Activated CD8-positive, alpha-beta T cell treated with anti-CD3 and anti-CD28 coated beads for 36 hours (primary cell): ENCODE results near the gene P2RX4. TPM values are rescaled to one million over a fixed set of nuclear protein-coding genes. Genes with fewer than 3 reads are reported as not detected.
"Not testable (repeated sequence)": the region's sequence is repeated elsewhere in the genome, so short reads cannot be mapped to it uniquely, and the experiment has no call there.

ENCODE experiments used
- ATAC-seq: fragments of 200-7000 bp; cut with Tn5 transposase; one replicate; pipeline ENCODE4 v1.10.0; 2021; ENCODE audit warnings: mild to moderate bottlenecking, moderate library complexity
- CTCF ChIA-PET: fragments of 350-600 bp; sonication (Branson Sonifier 250); formaldehyde crosslinking; loops from one replicate; lab custom pipeline; 2021; ENCODE audit warnings: antibody characterized with exemption; lab: Charles Lee
- POLR2A ChIA-PET: fragments of 350-600 bp; sonication (Branson Sonifier 250); formaldehyde crosslinking; loops from one replicate; lab custom pipeline; 2021; ENCODE audit warnings: antibody characterized with exemption; lab: Charles Lee
- DNase-seq: peaks from one replicate; pipeline ENCODE4 v3.0.0-alpha.2; 2020
- H3K27ac Mint-ChIP-seq: one replicate; pipeline ENCODE4 v1.8.0; 2021; ENCODE audit warnings: mild to moderate bottlenecking, mixed read lengths
- H3K27me3 Mint-ChIP-seq: one replicate; pipeline ENCODE4 v1.8.0; 2021; ENCODE audit warnings: mixed read lengths
- H3K36me3 Mint-ChIP-seq: one replicate; pipeline ENCODE4 v1.8.0; 2021; ENCODE audit warnings: low read depth, mixed read lengths
- H3K4me1 Mint-ChIP-seq: one replicate; pipeline ENCODE4 v1.8.0; 2021; ENCODE audit warnings: low read depth, mixed read lengths
- H3K4me3 Mint-ChIP-seq: one replicate; pipeline ENCODE4 v1.8.0; 2021; ENCODE audit warnings: mild to moderate bottlenecking, moderate library complexity, mixed read lengths
- H3K9me3 Mint-ChIP-seq: one replicate; pipeline ENCODE4 v1.8.0; 2021; ENCODE audit warnings: mixed read lengths
- intact Hi-C: fragments of 100-400 bp; cut with micrococcal nuclease; formaldehyde crosslinking; loops from one replicate; pipeline ENCODE4 v1.10.0; 2022
- total RNA-seq, 2 experiments: library from RNA; stranded (reverse); gene quantifications; one replicate each; pipeline ENCODE4 v1.2.3, GENCODE V29; 2021
- TF ChIP-seq, protein P1 (sequence below): fragments of 200-600 bp; IDR thresholded peaks from one replicate; pipeline ENCODE4 v1.8.0; 2022; ENCODE audit warnings: antibody characterized with exemption, mild to moderate bottlenecking

The P2RX4 gene, protein sequence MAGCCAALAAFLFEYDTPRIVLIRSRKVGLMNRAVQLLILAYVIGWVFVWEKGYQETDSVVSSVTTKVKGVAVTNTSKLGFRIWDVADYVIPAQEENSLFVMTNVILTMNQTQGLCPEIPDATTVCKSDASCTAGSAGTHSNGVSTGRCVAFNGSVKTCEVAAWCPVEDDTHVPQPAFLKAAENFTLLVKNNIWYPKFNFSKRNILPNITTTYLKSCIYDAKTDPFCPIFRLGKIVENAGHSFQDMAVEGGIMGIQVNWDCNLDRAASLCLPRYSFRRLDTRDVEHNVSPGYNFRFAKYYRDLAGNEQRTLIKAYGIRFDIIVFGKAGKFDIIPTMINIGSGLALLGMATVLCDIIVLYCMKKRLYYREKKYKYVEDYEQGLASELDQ
- total RNA-seq: 10 to 100 TPM; 12.2 to 15.1 TPM

DNA sequence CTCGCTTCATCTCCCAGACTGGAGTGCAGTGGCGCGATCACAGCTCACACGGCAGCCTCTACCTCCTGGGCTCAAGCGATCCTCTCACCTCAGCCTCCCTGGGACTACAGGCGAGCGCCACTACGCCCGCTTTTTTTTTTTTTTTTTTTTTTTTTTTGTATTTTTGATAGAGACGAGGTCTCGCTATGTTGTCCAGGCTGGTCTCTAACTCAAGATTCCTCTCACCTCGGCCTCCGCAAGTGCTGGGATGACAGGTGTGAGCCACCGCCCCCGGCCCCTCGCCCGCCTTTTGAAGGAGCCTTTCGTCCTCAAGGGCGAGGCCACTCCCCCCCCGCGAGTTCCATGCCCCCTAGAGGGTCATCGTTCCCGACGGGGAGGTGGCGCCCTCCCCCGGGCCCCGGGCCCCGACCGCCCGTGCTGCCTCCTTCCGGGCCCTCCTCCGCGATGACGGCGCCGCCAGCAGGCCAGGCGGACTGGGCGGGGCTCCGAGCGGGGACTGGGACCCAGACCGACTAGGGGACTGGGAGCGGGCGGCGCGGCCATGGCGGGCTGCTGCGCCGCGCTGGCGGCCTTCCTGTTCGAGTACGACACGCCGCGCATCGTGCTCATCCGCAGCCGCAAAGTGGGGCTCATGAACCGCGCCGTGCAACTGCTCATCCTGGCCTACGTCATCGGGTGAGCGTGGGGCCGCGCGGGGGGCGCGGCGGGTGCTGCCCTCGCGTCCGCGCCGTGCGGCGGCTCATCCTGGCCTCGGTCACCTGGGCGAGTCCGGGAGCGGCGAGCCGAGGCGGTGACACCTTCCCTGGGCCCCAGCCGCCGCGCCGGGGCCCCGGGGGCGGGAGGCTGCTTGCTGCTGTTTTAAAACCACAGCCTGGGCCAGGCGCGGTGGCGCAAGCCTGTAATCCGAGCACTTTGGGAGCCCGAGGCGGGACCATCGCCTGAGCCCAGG lies at the start of gene P2RX4:
Gene P2RX4, plus strand, starts transcription at position 506 of the 949 bp plus-strand sequence. Its CDS starts 36 bp downstream, at position 542.
- Mint-ChIP-seq H3K9me3 (no peaks in the 10 kb centered on the region), H3K27ac (peak within 1 kb of the TSS; percentile 85), H3K4me3 (peak within 1 kb of the TSS; percentile 74), H3K36me3 (peaks cover 8% of the 10 kb centered on the region), H3K4me1 (peaks cover 32% of the 10 kb centered on the region), H3K27me3 (no peaks in the 10 kb centered on the region)
- DNase-seq (peak; percentile 87), ATAC-seq (peak; percentile 84)
- ChIA-PET CTCF (no interaction called here), POLR2A (interaction anchor here (0.7 to 1.3 kb wide), 3 partner anchors 12 to 29 kb away, joined by 3 to 5 read pairs (median 3); no protein-coding TSS in a partner anchor)
- TF ChIP-seq, protein P1, sequence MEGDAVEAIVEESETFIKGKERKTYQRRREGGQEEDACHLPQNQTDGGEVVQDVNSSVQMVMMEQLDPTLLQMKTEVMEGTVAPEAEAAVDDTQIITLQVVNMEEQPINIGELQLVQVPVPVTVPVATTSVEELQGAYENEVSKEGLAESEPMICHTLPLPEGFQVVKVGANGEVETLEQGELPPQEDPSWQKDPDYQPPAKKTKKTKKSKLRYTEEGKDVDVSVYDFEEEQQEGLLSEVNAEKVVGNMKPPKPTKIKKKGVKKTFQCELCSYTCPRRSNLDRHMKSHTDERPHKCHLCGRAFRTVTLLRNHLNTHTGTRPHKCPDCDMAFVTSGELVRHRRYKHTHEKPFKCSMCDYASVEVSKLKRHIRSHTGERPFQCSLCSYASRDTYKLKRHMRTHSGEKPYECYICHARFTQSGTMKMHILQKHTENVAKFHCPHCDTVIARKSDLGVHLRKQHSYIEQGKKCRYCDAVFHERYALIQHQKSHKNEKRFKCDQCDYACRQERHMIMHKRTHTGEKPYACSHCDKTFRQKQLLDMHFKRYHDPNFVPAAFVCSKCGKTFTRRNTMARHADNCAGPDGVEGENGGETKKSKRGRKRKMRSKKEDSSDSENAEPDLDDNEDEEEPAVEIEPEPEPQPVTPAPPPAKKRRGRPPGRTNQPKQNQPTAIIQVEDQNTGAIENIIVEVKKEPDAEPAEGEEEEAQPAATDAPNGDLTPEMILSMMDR: peak; percentile 32
- intact Hi-C loops: loop anchor here (5.0 kb wide), 1 partner anchor 78 kb away; the partner anchor contains the start of gene P2RX7

DNA sequence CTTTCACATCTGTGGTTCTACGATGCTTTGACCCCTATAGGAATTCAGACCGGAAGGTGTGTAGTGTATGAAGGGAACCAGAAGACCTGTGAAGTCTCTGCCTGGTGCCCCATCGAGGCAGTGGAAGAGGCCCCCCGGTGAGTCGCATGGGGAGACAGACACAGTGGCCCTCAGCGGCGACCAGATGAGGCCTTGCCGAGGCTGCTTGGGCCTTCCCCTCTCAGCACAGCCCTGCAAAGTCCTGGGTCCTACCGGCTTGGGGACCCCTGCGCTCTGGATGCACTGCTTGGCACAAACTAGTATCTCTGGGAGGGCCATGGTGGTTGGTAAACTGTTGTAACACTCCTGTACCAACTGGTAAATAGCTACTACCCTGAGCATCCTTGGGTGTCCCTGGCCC lies 47.5 kb upstream of the P2RX4 start:
- intact Hi-C loops: no loop called here
- Mint-ChIP-seq H3K27me3 (no peaks in the 10 kb centered on the region), H3K4me3 (no peak overlapping the region), H3K27ac (no peak overlapping the region), H3K4me1 (peaks cover 2% of the 10 kb centered on the region), H3K9me3 (peaks cover 5% of the 10 kb centered on the region), H3K36me3 (peaks cover 27% of the 10 kb centered on the region)
- TF ChIP-seq, protein P1: no peak
- ChIA-PET CTCF (no interaction called here), POLR2A (no interaction called here)
- no peak for DNase-seq
- no peak for ATAC-seq

DNA sequence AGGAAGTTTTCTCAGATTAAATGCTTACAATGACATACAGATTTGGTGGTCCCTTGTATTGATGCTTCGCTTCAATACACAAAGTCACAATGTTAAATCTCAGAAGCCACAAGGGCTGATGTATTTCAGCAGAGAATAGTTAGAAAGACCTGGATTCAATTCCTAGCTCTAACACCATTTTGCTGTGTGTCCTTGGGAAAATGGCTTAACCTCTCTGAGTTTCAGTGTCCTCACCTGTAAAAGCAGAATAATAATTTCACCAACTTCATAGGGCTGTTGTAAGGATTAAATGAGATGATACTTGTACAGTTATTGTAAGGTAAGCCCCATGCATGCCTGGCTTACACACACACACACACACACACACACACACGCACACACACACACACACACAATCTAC lies 46.9 kb upstream of the P2RX4 start:
- no peak overlapping the region for H3K27ac Mint-ChIP-seq
- no peaks in the 10 kb centered on the region for H3K27me3 Mint-ChIP-seq

DNA sequence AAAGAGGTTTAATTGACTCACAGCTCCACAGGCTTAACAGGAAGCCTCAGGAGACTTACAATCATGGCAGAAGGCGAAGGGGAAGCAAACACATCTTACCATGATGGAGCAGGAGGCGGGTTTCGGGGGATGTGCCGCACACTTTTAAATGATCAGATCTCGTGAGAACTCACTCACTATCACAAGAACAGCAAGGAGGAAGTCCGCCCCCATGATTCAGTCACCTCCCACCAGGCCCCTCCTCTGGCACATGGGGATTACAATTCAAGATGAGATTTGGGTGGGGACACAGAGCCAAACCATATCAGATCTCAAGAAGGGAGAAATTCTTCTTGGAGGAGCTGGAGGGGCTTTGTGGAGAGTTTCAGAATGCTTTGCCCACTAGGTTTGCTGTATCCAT lies 45.1 kb upstream of the P2RX4 start:
- ATAC-seq, H3K4me1 Mint-ChIP-seq, DNase-seq, H3K27ac Mint-ChIP-seq, H3K27me3 Mint-ChIP-seq, H3K4me3 Mint-ChIP-seq, POLR2A ChIA-PET, H3K9me3 Mint-ChIP-seq, CTCF ChIA-PET, intact Hi-C loops: not testable (repeated sequence)
- H3K36me3 Mint-ChIP-seq: peaks cover 15% of the 10 kb centered on the region

More for the DNA sequence above, 46.9 kb upstream of the P2RX4 start:
- Mint-ChIP-seq H3K4me3 (no peak overlapping the region), H3K9me3 (peaks cover 4% of the 10 kb centered on the region), H3K36me3 (peaks cover 23% of the 10 kb centered on the region), H3K4me1 (peaks cover 2% of the 10 kb centered on the region)
- no peak for ATAC-seq
- no peak for DNase-seq
- POLR2A ChIA-PET: no interaction called here
- CTCF ChIA-PET: interaction anchor here (1.1 kb wide), 1 partner anchor 11 kb away, joined by 3 read pairs; no protein-coding TSS in a partner anchor
- TF ChIP-seq, protein P1: no peak
- intact Hi-C loops: no loop called here

DNA sequence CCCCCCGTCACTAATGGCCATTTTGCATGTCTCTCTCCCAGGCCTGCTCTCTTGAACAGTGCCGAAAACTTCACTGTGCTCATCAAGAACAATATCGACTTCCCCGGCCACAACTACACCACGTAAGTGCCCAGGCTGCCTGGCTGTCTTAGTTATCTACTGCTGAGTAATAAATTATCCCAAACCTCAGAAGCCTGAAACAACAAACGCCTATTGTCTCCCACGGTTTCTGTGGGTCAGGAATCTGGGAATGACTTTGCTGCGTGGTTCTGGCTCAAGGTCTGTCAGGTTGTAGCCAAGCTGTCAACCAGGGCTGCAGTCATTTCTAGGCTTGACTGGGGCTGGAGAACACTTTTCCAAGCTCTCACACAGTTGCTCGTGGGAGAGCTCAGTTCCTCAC lies 44.6 kb upstream of the P2RX4 start:
- intact Hi-C loops: no loop called here
- no peak overlapping the region for H3K27ac Mint-ChIP-seq
- H3K9me3 Mint-ChIP-seq: no peaks in the 10 kb centered on the region
- POLR2A ChIA-PET: no interaction called here
- no peak for DNase-seq
- TF ChIP-seq, protein P1: no peak
- peaks cover 15% of the 10 kb centered on the region for H3K36me3 Mint-ChIP-seq
- no peak overlapping the region for H3K4me3 Mint-ChIP-seq
- CTCF ChIA-PET: no interaction called here
- no peaks in the 10 kb centered on the region for H3K4me1 Mint-ChIP-seq
- H3K27me3 Mint-ChIP-seq: no peaks in the 10 kb centered on the region
- no peak for ATAC-seq
